ENCODE results near the gene CPNE6.

The CPNE6 gene

GRCh38 chr14:24116128-24116814 lies 44.9 kb downstream of the CPNE6 start:
- H4K91ac ChIP-seq (ENCODE audit: low read depth, low read length, poor library complexity): no peak overlapping the region
- H2BK5ac ChIP-seq (ENCODE audit: low read length): no peak overlapping the region
- H3K9ac ChIP-seq (ENCODE audit: low read depth, low read length, poor library complexity): no peak overlapping the region
- no peaks in the 10 kb centered on the region for H3K27me3 ChIP-seq (ENCODE audit: control insufficient read depth in 3 of 3, insufficient read depth in 3 of 3, low read depth in 1 of 3, low read length in 3 of 3)
- peak overlapping the region in 1 of 2 donors; percentile 75 for H3K4me3 ChIP-seq (ENCODE audit: low read length in 2 of 2)
- no peaks in the 10 kb centered on the region for H3K9me3 ChIP-seq (replicated peaks in 1 of 2; ENCODE audit: control insufficient read depth in 2 of 2, insufficient read depth in 1 of 2, low read depth in 1 of 2, low read length in 2 of 2)
- no peaks in the 10 kb centered on the region for H3K79me1 ChIP-seq (ENCODE audit: low read depth, low read length)
- H3K27ac ChIP-seq (replicated peaks; ENCODE audit: low read length): no peak overlapping the region
- H2BK15ac ChIP-seq (ENCODE audit: low read length): no peak overlapping the region
- H4K8ac ChIP-seq (ENCODE audit: low read depth, low read length): no peak overlapping the region
- peaks cover 4 to 8% of the 10 kb centered on the region in 2 donors for H3K4me1 ChIP-seq (ENCODE audit: control insufficient read depth in 2 of 2, insufficient read depth in 1 of 2, low read depth in 1 of 2, low read length in 2 of 2)
- H3K4me2 ChIP-seq (ENCODE audit: insufficient read depth, low read length, poor library complexity, severe bottlenecking): no peak overlapping the region
- H2AFZ ChIP-seq (ENCODE audit: low read length): no peak overlapping the region
- H2BK120ac ChIP-seq (ENCODE audit: low read depth, low read length): no peak overlapping the region
- H2BK12ac ChIP-seq (ENCODE audit: low read length): no peak overlapping the region
- WGBS, 2 donors (ENCODE audit: extremely low coverage in 2 of 2, insufficient read length in 2 of 2, insufficient replicate concordance in 1 of 2): no CpG with 5 or more reads among the region's 6 CpGs
- no peak overlapping the region for H3K4ac ChIP-seq (ENCODE audit: low read length)
- no peak for DNase-seq (ENCODE audit: low spot score)
- no peak overlapping the region for H3K23ac ChIP-seq (ENCODE audit: low read depth, low read length, poor library complexity)
- no peak overlapping the region for H2AK5ac ChIP-seq (ENCODE audit: low read depth, low read length)
- no peak overlapping the region for H3K18ac ChIP-seq (ENCODE audit: low read length)
- peaks cover 20 to 50% of the 10 kb centered on the region in 2 donors for H3K36me3 ChIP-seq (replicated peaks in 1 of 2; ENCODE audit: control insufficient read depth in 2 of 2, insufficient read depth in 2 of 2, low read length in 2 of 2)
- no peak overlapping the region for H3K14ac ChIP-seq (ENCODE audit: low read length)

DNA sequence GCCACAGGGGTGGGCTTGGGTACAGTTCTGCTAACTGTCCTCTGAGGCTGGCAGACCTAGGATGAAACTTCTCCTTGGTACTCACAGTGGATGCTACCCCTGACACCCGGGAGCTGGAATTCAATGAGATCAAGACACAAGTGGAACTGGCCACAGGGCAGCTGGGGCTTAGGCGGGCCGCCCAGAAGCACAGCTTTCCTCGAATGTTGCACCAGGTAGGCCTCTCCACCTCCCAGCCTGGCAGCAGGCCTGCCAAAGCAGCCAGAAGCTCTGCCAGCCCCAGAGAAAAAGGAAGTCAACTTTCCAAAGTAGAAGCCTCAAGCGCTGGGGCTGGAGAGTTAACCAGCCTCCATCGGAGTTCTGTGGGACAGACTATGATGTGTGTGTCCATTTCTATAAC lies 45.8 kb downstream of the CPNE6 start:
- H3K4ac ChIP-seq (ENCODE audit: low read length): no peak overlapping the region
- no peak overlapping the region for H3K4me3 ChIP-seq (ENCODE audit: low read length in 2 of 2)
- no peak overlapping the region for H3K23ac ChIP-seq (ENCODE audit: low read depth, low read length, poor library complexity)
- no peak overlapping the region for H3K9ac ChIP-seq (ENCODE audit: low read depth, low read length, poor library complexity)
- H3K9me3 ChIP-seq (replicated peaks in 1 of 2; ENCODE audit: control insufficient read depth in 2 of 2, insufficient read depth in 1 of 2, low read depth in 1 of 2, low read length in 2 of 2): no peaks in the 10 kb centered on the region
- H3K27me3 ChIP-seq (ENCODE audit: control insufficient read depth in 3 of 3, insufficient read depth in 3 of 3, low read depth in 1 of 3, low read length in 3 of 3): no peaks in the 10 kb centered on the region
- H2AFZ ChIP-seq (ENCODE audit: low read length): no peak overlapping the region
- H3K27ac ChIP-seq (replicated peaks; ENCODE audit: low read length): no peak overlapping the region
- no peak overlapping the region for H3K4me2 ChIP-seq (ENCODE audit: insufficient read depth, low read length, poor library complexity, severe bottlenecking)
- no peak overlapping the region for H2BK120ac ChIP-seq (ENCODE audit: low read depth, low read length)
- no peak overlapping the region for H4K91ac ChIP-seq (ENCODE audit: low read depth, low read length, poor library complexity)
- no peak overlapping the region for H2BK12ac ChIP-seq (ENCODE audit: low read length)
- no peak for DNase-seq (ENCODE audit: low spot score)
- no peak overlapping the region for H4K8ac ChIP-seq (ENCODE audit: low read depth, low read length)
- no peak overlapping the region for H2AK5ac ChIP-seq (ENCODE audit: low read depth, low read length)
- H3K36me3 ChIP-seq (replicated peaks in 1 of 2; ENCODE audit: control insufficient read depth in 2 of 2, insufficient read depth in 2 of 2, low read length in 2 of 2): peaks cover 21 to 57% of the 10 kb centered on the region in 2 donors
- H3K18ac ChIP-seq (ENCODE audit: low read length): no peak overlapping the region
- no peaks in the 10 kb centered on the region for H3K79me1 ChIP-seq (ENCODE audit: low read depth, low read length)
- H3K4me1 ChIP-seq (ENCODE audit: control insufficient read depth in 2 of 2, insufficient read depth in 1 of 2, low read depth in 1 of 2, low read length in 2 of 2): peaks cover 4 to 8% of the 10 kb centered on the region in 2 donors
- no CpG with 5 or more reads among the region's 6 CpGs for WGBS, 2 donors (ENCODE audit: extremely low coverage in 2 of 2, insufficient read length in 2 of 2, insufficient replicate concordance in 1 of 2)
- no peak overlapping the region for H3K14ac ChIP-seq (ENCODE audit: low read length)
- H2BK5ac ChIP-seq (ENCODE audit: low read length): no peak overlapping the region
- no peak overlapping the region for H2BK15ac ChIP-seq (ENCODE audit: low read length)

GRCh38 chr14:24119691-24120090 lies 48.3 kb downstream of the CPNE6 start:
- Histone ChIP-seq H3K27ac (replicated peaks; ENCODE audit: low read length) (no peak overlapping the region), H3K23ac (ENCODE audit: low read depth, low read length, poor library complexity) (no peak overlapping the region), H3K4me2 (ENCODE audit: insufficient read depth, low read length, poor library complexity, severe bottlenecking) (no peak overlapping the region), H4K91ac (ENCODE audit: low read depth, low read length, poor library complexity) (no peak overlapping the region), H3K36me3 (replicated peaks in 1 of 2; ENCODE audit: control insufficient read depth in 2 of 2, insufficient read depth in 2 of 2, low read length in 2 of 2) (peaks cover 30 to 73% of the 10 kb centered on the region in 2 donors), H3K4me1 (ENCODE audit: control insufficient read depth in 2 of 2, insufficient read depth in 1 of 2, low read depth in 1 of 2, low read length in 2 of 2) (peaks cover 4 to 8% of the 10 kb centered on the region in 2 donors), H3K9me3 (replicated peaks in 1 of 2; ENCODE audit: control insufficient read depth in 2 of 2, insufficient read depth in 1 of 2, low read depth in 1 of 2, low read length in 2 of 2) (no peaks in the 10 kb centered on the region), H3K18ac (ENCODE audit: low read length) (no peak overlapping the region), H2AK5ac (ENCODE audit: low read depth, low read length) (no peak overlapping the region), H3K4ac (ENCODE audit: low read length) (no peak overlapping the region), H3K9ac (ENCODE audit: low read depth, low read length, poor library complexity) (no peak overlapping the region), H2BK120ac (ENCODE audit: low read depth, low read length) (no peak overlapping the region), H3K4me3 (ENCODE audit: low read length in 2 of 2) (no peak overlapping the region), H2BK5ac (ENCODE audit: low read length) (no peak overlapping the region), H4K8ac (ENCODE audit: low read depth, low read length) (no peak overlapping the region), H2BK15ac (ENCODE audit: low read length) (no peak overlapping the region), H3K79me1 (ENCODE audit: low read depth, low read length) (no peaks in the 10 kb centered on the region), H3K14ac (ENCODE audit: low read length) (no peak overlapping the region), H3K27me3 (ENCODE audit: control insufficient read depth in 3 of 3, insufficient read depth in 3 of 3, low read depth in 1 of 3, low read length in 3 of 3) (no peaks in the 10 kb centered on the region), H2BK12ac (ENCODE audit: low read length) (no peak overlapping the region), H2AFZ (ENCODE audit: low read length) (no peak overlapping the region)
- no peak for DNase-seq (ENCODE audit: low spot score)
- WGBS, 2 donors (ENCODE audit: extremely low coverage in 2 of 2, insufficient read length in 2 of 2, insufficient replicate concordance in 1 of 2): no CpG with 5 or more reads among the region's 6 CpGs

DNA sequence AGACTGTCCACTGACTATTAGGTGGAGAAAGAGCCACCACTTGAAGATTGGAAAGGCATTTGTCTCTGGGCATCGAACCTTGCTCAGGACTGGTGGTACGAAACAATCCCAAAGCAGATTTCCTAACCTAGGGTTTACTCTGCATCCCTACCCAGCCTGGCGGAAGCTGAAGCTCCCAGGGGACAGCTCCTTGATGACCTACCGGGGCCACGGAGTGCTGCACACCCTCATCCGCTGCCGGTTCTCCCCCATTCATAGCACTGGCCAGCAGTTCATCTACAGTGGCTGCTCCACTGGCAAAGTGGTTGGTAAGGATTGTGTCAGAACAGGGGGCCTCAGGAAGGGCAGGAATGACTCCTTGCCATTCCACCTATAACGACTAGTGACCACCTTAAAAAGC lies 49.8 kb downstream of the CPNE6 start:
- Histone ChIP-seq H3K4me1 (ENCODE audit: control insufficient read depth in 2 of 2, insufficient read depth in 1 of 2, low read depth in 1 of 2, low read length in 2 of 2) (no peaks in the 10 kb centered on the region), H3K18ac (ENCODE audit: low read length) (no peak overlapping the region), H3K14ac (ENCODE audit: low read length) (no peak overlapping the region), H4K8ac (ENCODE audit: low read depth, low read length) (no peak overlapping the region), H3K9me3 (replicated peaks in 1 of 2; ENCODE audit: control insufficient read depth in 2 of 2, insufficient read depth in 1 of 2, low read depth in 1 of 2, low read length in 2 of 2) (no peaks in the 10 kb centered on the region), H3K27me3 (ENCODE audit: control insufficient read depth in 3 of 3, insufficient read depth in 3 of 3, low read depth in 1 of 3, low read length in 3 of 3) (no peaks in the 10 kb centered on the region), H2BK120ac (ENCODE audit: low read depth, low read length) (no peak overlapping the region), H3K23ac (ENCODE audit: low read depth, low read length, poor library complexity) (no peak overlapping the region), H2BK12ac (ENCODE audit: low read length) (no peak overlapping the region), H3K4me2 (ENCODE audit: insufficient read depth, low read length, poor library complexity, severe bottlenecking) (no peak overlapping the region), H3K4ac (ENCODE audit: low read length) (no peak overlapping the region), H3K9ac (ENCODE audit: low read depth, low read length, poor library complexity) (no peak overlapping the region), H2AFZ (ENCODE audit: low read length) (no peak overlapping the region), H3K79me1 (ENCODE audit: low read depth, low read length) (no peaks in the 10 kb centered on the region), H2AK5ac (ENCODE audit: low read depth, low read length) (no peak overlapping the region), H2BK15ac (ENCODE audit: low read length) (no peak overlapping the region), H4K91ac (ENCODE audit: low read depth, low read length, poor library complexity) (no peak overlapping the region), H2BK5ac (ENCODE audit: low read length) (no peak overlapping the region), H3K36me3 (replicated peaks in 1 of 2; ENCODE audit: control insufficient read depth in 2 of 2, insufficient read depth in 2 of 2, low read length in 2 of 2) (peaks cover 30 to 70% of the 10 kb centered on the region in 2 donors), H3K4me3 (ENCODE audit: low read length in 2 of 2) (no peak overlapping the region), H3K27ac (replicated peaks; ENCODE audit: low read length) (no peak overlapping the region)
- no peak for DNase-seq (ENCODE audit: low spot score)
- WGBS, 2 donors (ENCODE audit: extremely low coverage in 2 of 2, insufficient read length in 2 of 2, insufficient replicate concordance in 1 of 2): no CpG with 5 or more reads among the region's 8 CpGs
